T-helper 17 cell (primary cell): ENCODE measurements around the gene B4GALT5. TPM values are rescaled to one million over a fixed set of nuclear protein-coding genes. Genes with fewer than 3 reads are reported as not detected.
A peak's percentile ranks its signal among the peaks of the same experiment; 100 is the strongest.

ENCODE experiments used
- ATAC-seq: fragments of 150-1000 bp; cut with Tn5 transposase; 2 replicates; pipeline ENCODE4 v1.10.0; 2021; ENCODE audit warnings: mild to moderate bottlenecking, moderate library complexity
- DNase-seq, 3 donors: peaks; one replicate each; pipeline versions ENCODE4 v3.0.0 to v3.0.0-alpha.2; 2020 to 2021
- H3K9me3 ChIP-seq: one replicate; pipeline ENCODE4 v1.7.0; 2013; ENCODE audit warnings: low read length, mild to moderate bottlenecking; ENCODE audit not compliant: control insufficient read depth, poor library complexity, severe bottlenecking
- H3K27ac Mint-ChIP-seq: one replicate; pipeline ENCODE4 v1.8.0; 2022; ENCODE audit warnings: mild to moderate bottlenecking, moderate library complexity, mixed read lengths
- H3K27me3 Mint-ChIP-seq: one replicate; pipeline ENCODE4 v1.8.0; 2022; ENCODE audit warnings: mixed read lengths
- H3K36me3 Mint-ChIP-seq: one replicate; pipeline ENCODE4 v1.8.0; 2022; ENCODE audit warnings: low read depth, mixed read lengths
- H3K4me1 Mint-ChIP-seq: one replicate; pipeline ENCODE4 v1.8.0; 2022; ENCODE audit warnings: mild to moderate bottlenecking, mixed read lengths
- H3K4me3 Mint-ChIP-seq: one replicate; pipeline ENCODE4 v1.8.0; 2022; ENCODE audit warnings: mild to moderate bottlenecking, moderate library complexity, mixed read lengths
- total RNA-seq, 4 donors: library from RNA in 2 of 4; stranded (reverse) in 2 of 4; gene quantifications; one replicate each; pipeline ENCODE4 v1.2.3 and lab custom pipeline; 2022 to 2026

B4GALT5 gene
- total RNA-seq, 2 donors from 2014 or later = 17.3 to 19.0 TPM

DNA sequence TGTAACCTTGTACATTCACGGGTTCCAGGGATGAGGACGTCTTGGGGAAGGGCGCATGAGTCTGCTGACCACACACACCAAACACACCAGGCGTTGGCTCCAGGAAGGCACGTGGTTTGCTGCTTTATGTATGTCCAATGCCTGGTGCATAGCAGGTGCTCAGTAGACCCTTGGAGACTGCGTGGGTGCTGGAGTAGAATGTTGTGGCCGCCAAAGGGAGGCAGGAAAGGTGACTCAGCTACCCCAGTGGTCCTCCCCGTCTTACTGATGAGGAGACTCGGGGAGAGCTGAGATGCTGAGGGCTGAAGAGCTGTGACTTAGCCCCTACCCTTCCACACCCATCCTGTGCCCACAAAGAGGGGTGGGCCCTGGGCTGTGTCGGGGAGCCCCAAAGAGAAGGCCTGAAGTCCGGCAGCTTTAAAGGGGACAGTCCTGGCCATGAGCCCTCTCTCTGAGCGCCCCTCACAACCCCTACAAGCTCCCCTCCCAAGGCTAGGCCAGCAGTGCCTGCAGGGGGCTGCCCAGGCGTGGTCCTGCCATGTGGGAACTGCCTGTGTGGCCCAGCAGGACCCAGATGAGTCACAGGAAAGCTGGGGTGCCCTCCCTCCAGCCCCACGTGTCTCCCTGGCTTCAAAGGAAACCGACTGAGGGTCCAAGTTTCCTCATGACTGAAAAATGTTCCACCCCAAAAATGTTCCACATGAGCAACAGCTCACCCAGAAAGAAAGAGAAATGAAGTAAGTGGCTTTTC is 117.7 kb downstream of the B4GALT5 start:
- Mint-ChIP-seq H3K27ac (peak overlapping the region; percentile 84), H3K4me3 (peak overlapping the region; percentile 65), H3K4me1 (peaks cover 35% of the 10 kb centered on the region), H3K27me3 (no peaks in the 10 kb centered on the region), H3K36me3 (no peaks in the 10 kb centered on the region)
- DNase-seq (no peak), ATAC-seq (peak; percentile 21)
- no peaks in the 10 kb centered on the region for H3K9me3 ChIP-seq

DNA sequence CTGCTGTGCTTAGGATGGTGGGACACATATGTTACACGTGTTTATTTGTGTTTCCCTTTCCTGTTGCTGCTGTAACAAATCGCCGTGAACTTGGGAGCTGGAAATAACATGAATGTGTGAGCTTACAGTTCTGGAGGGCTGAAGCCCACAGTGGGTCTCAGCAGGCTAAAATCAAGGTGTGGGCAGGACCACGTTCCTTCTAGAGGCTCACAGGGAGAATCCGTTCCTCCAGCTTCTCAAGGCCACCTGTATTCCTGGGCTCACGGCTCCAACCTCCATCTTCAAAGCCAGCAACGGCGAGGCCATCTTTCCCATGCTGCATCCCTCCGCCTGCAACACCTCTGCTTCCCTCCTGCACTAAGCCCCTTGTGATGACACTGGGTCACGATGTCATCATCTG is 118.3 kb downstream of the B4GALT5 start:
- H3K36me3 Mint-ChIP-seq = no peaks in the 10 kb centered on the region
- ATAC-seq = no peak
- peak overlapping the region; percentile 84 for H3K27ac Mint-ChIP-seq
- no peak for DNase-seq
- H3K9me3 ChIP-seq = no peaks in the 10 kb centered on the region
- peaks cover 35% of the 10 kb centered on the region for H3K4me1 Mint-ChIP-seq
- H3K4me3 Mint-ChIP-seq = peak overlapping the region; percentile 78
- H3K27me3 Mint-ChIP-seq = no peaks in the 10 kb centered on the region

DNA sequence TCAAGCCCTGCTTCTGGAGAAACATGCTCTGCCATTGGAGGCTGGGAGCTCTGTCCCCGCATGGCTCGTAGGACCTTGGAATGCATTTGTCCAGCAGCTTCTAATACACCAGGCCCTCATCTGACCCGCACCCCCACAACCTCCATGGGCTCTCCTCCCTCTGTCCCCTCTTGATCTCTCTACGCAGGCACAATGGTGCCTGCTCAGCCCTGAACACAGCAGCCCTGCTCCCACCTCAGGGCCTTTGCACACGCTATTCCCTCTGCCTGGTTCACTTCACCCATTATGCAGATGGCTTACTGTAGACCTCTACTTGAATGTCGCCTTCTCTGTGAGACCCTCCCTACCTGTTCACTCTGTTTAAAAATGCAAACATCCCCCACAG is 118.8 kb downstream of the B4GALT5 start:
- DNase-seq (no peak), ATAC-seq (no peak)
- Mint-ChIP-seq H3K4me3 (peak overlapping the region; percentile 78), H3K36me3 (peaks cover 3% of the 10 kb centered on the region), H3K27me3 (no peaks in the 10 kb centered on the region), H3K27ac (peak overlapping the region; percentile 84), H3K4me1 (peaks cover 35% of the 10 kb centered on the region)
- no peaks in the 10 kb centered on the region for H3K9me3 ChIP-seq

DNA sequence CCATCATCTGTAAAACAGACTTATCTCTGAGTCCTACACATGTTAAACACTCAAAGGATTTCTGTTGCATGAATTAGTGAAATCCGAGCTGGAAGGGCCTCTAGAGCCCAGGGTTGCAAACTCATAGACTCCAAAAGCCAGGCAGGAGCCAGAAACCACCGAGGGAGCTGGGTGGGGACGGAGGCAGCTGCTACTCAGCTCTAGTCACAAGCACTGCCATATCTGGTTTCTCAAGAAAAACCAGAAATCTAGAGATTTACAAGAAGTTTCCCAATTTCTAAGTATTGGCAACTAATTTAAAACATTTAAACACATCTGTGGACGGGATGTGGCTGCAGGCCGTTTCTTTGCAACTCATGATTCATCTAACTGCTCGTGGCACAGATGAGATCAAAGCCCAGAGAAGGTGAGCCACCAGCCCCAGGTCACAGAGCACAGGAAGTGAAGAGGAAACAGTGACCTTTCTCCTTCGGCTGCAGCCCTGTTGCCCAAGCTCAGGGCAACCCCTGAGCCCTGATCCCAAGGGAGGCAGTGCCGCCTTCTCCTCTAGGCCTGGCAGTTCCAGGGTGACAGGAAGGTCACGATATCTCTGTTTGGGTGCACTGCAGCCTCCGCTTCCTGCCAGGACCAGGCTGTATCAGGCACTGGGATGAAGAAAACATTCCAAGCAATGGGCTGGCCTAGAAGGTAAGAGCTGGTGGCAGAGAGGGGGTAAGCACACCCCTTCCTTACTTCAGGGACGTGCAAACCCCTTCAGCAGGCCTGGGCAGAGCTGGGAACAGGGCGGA is 119.3 kb downstream of the B4GALT5 start:
- no peaks in the 10 kb centered on the region for H3K27me3 Mint-ChIP-seq
- peak overlapping the region; percentile 78 for H3K4me3 Mint-ChIP-seq
- DNase-seq (no peak), ATAC-seq (peak; percentile 36)
- peak overlapping the region; percentile 84 for H3K27ac Mint-ChIP-seq
- H3K4me1 Mint-ChIP-seq = peaks cover 35% of the 10 kb centered on the region
- peaks cover 3% of the 10 kb centered on the region for H3K36me3 Mint-ChIP-seq
- no peaks in the 10 kb centered on the region for H3K9me3 ChIP-seq

DNA sequence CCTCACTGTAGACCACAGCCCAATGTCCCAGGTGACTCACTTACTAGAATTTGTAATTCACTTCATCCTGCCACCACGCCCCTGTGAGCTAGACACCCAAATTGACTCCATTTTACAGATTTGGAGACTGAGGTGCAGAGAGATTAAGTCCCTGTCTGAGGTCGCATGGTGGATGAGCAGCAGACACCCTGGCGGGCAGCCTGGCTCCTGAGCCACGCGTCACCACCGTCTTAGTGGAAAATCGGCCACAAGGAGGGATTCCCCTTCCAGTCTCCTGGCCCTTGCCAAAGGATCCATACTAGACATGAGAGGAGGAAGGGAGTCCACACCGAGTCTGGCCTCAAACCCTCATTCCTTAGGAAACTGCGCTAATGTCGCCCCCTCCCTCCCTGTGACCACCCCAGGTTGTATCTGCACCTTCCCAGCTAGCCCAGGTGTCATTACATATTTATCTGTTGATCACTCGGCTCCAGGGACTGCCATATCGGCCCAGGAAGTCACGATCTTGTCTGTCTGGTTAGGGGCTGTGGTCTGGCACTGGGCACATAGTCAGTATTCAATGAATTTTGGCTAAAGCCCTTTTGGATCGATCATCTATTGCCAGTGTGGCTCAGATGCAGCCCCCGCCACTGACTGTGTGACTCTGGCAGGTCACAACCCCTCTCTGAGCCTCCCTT is 120.1 kb downstream of the B4GALT5 start:
- H3K9me3 ChIP-seq = no peaks in the 10 kb centered on the region
- Mint-ChIP-seq H3K27ac (peak overlapping the region; percentile 84), H3K36me3 (peaks cover 5% of the 10 kb centered on the region), H3K4me1 (peaks cover 35% of the 10 kb centered on the region), H3K27me3 (no peaks in the 10 kb centered on the region), H3K4me3 (peak overlapping the region; percentile 78)
- no peak for DNase-seq
- ATAC-seq = peak; percentile 8

DNA sequence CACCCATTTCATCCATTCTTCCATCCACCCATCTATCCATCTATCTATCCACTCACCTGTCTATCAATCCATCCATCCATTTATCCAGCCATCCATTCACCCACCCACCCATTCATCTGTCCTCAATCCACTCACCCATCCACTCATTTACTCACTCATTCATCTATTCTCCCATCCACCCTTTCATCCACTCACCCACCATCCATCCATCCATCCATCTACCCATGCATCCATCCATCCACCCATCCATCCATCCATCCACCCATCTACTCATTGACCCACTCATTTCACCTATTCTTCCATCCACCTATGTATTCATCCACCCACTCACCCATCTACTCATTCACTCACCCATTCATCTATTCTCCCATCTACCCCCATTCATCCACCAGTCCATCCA is 121.6 kb downstream of the B4GALT5 start:
- Mint-ChIP-seq H3K4me3 (no peak overlapping the region), H3K36me3 (peaks cover 5% of the 10 kb centered on the region), H3K27me3 (no peaks in the 10 kb centered on the region), H3K4me1 (peaks cover 34% of the 10 kb centered on the region), H3K27ac (no peak overlapping the region)
- H3K9me3 ChIP-seq = no peaks in the 10 kb centered on the region
- DNase-seq (no peak), ATAC-seq (no peak)

DNA sequence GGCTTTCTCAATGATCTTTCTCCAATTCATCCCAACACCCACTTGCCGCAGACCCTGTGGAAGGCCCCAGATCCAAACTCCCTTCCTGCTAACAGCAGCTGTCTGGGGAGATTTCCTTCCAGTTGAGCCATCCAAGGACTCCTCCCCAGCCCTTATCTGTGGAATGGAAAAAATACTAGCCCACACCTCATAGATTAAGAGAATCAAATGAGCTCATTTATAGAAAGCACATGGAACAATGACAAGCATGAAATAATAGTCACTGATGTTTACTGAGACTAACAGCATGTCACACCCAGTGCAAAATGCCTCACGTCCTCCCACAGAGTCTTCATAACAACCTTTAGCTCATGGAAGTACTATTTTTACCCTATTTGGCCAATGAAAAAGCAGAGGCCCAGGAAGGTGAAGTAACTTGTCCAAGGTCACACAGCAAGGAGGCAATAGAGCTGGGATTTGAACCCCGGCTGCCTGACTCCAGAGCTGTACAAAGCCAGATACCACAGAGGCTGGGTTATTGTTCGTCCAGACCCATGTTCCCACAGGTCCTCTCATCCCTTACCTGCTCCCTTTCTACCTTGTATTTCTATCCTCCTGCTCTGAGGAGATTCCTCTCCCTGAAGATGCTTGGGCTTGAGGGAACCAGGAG is 122.3 kb downstream of the B4GALT5 start:
- H3K9me3 ChIP-seq = no peaks in the 10 kb centered on the region
- Mint-ChIP-seq H3K36me3 (peaks cover 5% of the 10 kb centered on the region), H3K27ac (no peak overlapping the region), H3K4me3 (no peak overlapping the region), H3K4me1 (peaks cover 32% of the 10 kb centered on the region), H3K27me3 (no peaks in the 10 kb centered on the region)
- no peak for DNase-seq
- ATAC-seq = no peak

DNA sequence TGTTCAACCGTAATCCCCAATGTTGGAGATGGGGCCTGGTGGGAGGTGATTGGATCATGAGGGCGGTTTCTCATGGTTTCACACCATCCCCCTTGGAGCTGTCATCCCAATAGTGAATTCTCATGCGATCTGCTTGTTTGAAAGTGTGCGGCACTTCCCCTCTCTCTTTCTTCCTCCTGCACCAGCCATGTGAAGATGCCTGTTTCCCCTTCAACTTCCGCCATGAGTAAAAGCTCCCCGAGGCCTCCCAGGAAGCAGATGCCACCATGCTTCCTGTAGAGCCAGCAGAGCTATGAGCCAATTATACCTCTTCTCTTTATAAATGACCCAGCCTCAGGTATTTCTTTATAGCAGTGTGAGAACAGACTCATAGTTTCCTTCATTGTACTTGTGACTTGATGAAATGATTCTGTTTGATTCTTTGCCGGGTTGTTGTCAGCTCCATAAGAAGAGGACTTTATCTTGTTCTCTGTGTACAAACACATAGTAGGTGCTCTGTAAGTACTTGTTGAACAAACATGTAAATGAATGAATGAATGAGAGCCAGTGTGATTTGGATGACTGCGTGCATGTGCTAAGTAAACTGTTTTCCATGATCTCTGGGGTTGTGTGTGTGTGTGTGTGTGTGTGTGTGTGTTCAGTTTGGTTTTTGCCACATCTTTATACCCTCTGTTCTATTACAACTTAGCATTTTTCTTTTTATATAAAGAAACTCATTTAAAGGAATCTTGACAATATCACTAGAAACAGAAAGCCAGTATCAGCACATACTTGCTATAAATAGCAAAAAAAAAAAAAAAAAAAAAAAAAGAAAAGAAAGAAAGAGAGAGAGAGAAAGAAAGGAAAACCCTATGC is 123.3 kb downstream of the B4GALT5 start:
- DNase-seq (no peak), ATAC-seq (no peak)
- peaks cover 23% of the 10 kb centered on the region for H3K4me1 Mint-ChIP-seq
- no peak overlapping the region for H3K27ac Mint-ChIP-seq
- no peak overlapping the region for H3K4me3 Mint-ChIP-seq
- H3K9me3 ChIP-seq = no peaks in the 10 kb centered on the region
- H3K27me3 Mint-ChIP-seq = peaks cover 4% of the 10 kb centered on the region
- peaks cover 5% of the 10 kb centered on the region for H3K36me3 Mint-ChIP-seq

DNA sequence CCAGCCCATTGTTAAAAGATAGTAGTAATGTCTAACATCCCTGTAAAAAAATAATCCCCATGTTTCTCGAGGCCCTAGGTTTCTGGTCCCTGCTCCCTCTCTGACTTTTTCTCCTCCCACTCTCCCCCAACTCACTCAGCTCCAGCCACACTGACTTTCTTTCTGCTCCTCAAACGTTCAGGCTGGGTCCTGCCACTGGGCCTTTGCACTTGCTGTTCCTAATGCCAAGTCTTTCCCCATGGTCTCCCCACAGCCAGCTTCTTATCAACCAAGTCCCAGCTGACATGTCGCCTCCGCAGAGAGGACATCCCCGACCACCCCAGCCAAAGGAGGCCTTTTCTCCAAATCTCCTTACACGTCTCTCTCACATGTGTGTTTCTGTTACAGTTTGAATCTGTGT is 123.9 kb downstream of the B4GALT5 start:
- no peak overlapping the region for H3K4me3 Mint-ChIP-seq

DNA sequence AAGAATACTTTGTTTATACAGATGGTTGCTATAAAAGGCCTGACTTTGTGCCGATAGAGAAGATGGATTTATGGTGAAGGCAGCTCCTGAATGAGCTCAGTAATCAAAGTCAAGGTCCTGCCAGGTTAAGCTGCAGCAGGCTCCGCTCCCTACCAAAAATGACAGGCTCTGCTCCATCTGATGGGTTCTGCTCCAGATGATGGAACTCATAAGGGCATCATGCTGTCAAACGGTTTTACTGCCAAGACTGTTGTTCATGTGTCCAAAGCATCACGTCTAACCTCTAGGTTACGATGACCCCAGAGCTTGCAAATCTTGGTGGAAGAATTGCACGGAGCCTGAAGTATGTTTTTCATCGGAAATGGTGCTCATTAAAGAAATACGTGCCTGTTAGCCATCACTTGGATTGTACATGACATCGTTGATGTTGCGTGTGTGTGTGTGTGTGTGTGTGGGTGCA is 126.5 kb downstream of the B4GALT5 start:
- peaks cover 23% of the 10 kb centered on the region for H3K27me3 Mint-ChIP-seq
- H3K27ac Mint-ChIP-seq = no peak overlapping the region
- DNase-seq = no peak
- no peaks in the 10 kb centered on the region for H3K4me1 Mint-ChIP-seq
- H3K36me3 Mint-ChIP-seq = peaks cover 5% of the 10 kb centered on the region
- no peak for ATAC-seq
- H3K4me3 Mint-ChIP-seq = no peak overlapping the region
- H3K9me3 ChIP-seq = no peaks in the 10 kb centered on the region

More for the DNA sequence above, 123.9 kb downstream of the B4GALT5 start:
- no peaks in the 10 kb centered on the region for H3K9me3 ChIP-seq
- Mint-ChIP-seq H3K4me1 (peaks cover 17% of the 10 kb centered on the region), H3K27ac (no peak overlapping the region), H3K27me3 (peaks cover 10% of the 10 kb centered on the region), H3K36me3 (peaks cover 5% of the 10 kb centered on the region)
- DNase-seq (no peak), ATAC-seq (no peak)

DNA sequence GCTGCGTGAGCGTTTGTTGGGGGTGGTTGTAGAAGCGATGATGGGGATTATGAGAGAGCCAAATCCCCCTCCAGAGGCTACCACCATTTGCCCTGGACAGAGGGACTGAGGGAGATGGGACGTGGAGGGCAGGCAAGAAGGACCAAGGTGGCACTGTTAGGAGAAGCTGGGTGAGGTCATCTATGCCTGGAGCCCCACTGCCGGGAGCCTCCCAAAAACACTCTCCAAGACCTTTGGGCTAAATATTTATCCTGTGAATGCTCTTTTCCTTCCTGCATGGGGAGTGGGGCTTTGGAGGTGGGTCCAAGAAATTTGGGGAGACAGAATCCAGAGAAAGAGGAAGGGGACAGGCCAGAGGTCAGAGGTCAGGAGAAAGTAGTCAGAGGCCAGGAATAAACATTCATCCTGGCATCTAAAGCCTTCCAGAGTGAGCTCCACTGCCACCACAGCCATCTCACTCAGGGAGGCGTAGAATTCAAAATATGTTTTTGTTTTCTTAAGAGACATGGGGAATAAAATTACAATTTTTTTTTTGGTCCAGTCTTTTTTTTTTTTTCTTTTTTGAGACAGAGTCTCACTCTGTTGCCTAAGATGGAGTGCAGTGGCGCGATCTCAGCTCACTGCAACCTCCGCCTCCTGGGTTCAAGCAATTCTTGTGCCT is 128.0 kb downstream of the B4GALT5 start:
- Mint-ChIP-seq H3K4me3 (no peak overlapping the region), H3K27ac (no peak overlapping the region), H3K4me1 (no peaks in the 10 kb centered on the region), H3K27me3 (peaks cover 30% of the 10 kb centered on the region), H3K36me3 (peaks cover 5% of the 10 kb centered on the region)
- ATAC-seq = no peak
- H3K9me3 ChIP-seq = no peaks in the 10 kb centered on the region
- DNase-seq = no peak
